Neuronal stem cell (in vitro differentiated cells): ENCODE results near the gene NSF. TPM values are rescaled to one million over a fixed set of nuclear protein-coding genes. Genes with fewer than 3 reads are reported as not detected.
"Not testable (repeated sequence)": the region's sequence is repeated elsewhere in the genome, so short reads cannot be mapped to it uniquely, and the experiment has no call there.

ENCODE experiments used
- DNase-seq: peaks from one replicate; pipeline ENCODE4 v3.0.0-alpha.2; 2013; ENCODE audit warnings: low spot score
- H2AFZ ChIP-seq: one replicate; pipeline ENCODE4 v1.6.1; 2013; ENCODE audit warnings: mild to moderate bottlenecking, low read length, inconsistent platforms
- H2AK5ac ChIP-seq: 2 replicates; pipeline ENCODE4 v1.6.1; 2013; ENCODE audit warnings: low read depth, mild to moderate bottlenecking, inconsistent platforms, low read length, moderate library complexity, mixed read lengths
- H2BK120ac ChIP-seq: 2 replicates; pipeline ENCODE4 v1.6.1; 2013; ENCODE audit warnings: low read depth, mild to moderate bottlenecking, inconsistent platforms, low read length, moderate library complexity, mixed read lengths
- H2BK12ac ChIP-seq: one replicate; pipeline ENCODE4 v1.6.1; 2013; ENCODE audit warnings: low read length, inconsistent platforms
- H2BK15ac ChIP-seq: 2 replicates; pipeline ENCODE4 v1.6.1; 2013; ENCODE audit warnings: mild to moderate bottlenecking, low read length, inconsistent platforms, mixed read lengths
- H2BK5ac ChIP-seq: one replicate; pipeline ENCODE4 v1.6.1; 2013; ENCODE audit warnings: inconsistent platforms, mild to moderate bottlenecking, low read length, moderate library complexity
- H3K14ac ChIP-seq: one replicate; pipeline ENCODE4 v1.6.1; 2013; ENCODE audit warnings: low read length, inconsistent platforms
- H3K18ac ChIP-seq: 2 replicates; pipeline ENCODE4 v1.6.1; 2013; ENCODE audit warnings: low read length, inconsistent platforms
- H3K23ac ChIP-seq: 2 replicates; pipeline ENCODE4 v1.6.1; 2013; ENCODE audit warnings: low read depth, mild to moderate bottlenecking, mixed read lengths, low read length, inconsistent platforms; ENCODE audit not compliant: poor library complexity
- H3K27ac ChIP-seq: replicated peaks from 3 replicates; pipeline ENCODE4 v1.5.1; 2013; ENCODE audit warnings: low read length, inconsistent platforms
- H3K27me3 ChIP-seq, 3 experiments: 2 replicates each; pipeline ENCODE4 v1.6.1; 2013; ENCODE audit warnings: low read length in 3 of 3, mild to moderate bottlenecking in 2 of 3, inconsistent platforms in 1 of 3, low read depth in 1 of 3, mixed read lengths in 1 of 3, moderate library complexity in 1 of 3; ENCODE audit not compliant: control insufficient read depth in 3 of 3, insufficient read depth in 3 of 3
- H3K36me3 ChIP-seq, 2 donors: replicated peaks in 1 of 2; 2 replicates each; pipeline ENCODE4 v1.6.1; 2013; ENCODE audit warnings: low read length in 2 of 2; ENCODE audit not compliant: control insufficient read depth in 2 of 2, insufficient read depth in 2 of 2
- H3K4ac ChIP-seq: 2 replicates; pipeline ENCODE4 v1.6.1; 2013; ENCODE audit warnings: inconsistent platforms, mild to moderate bottlenecking, low read length, moderate library complexity
- H3K4me1 ChIP-seq, 2 donors: 1 replicate in 1 of 2; 2 replicates in 1 of 2; pipeline ENCODE4 v1.6.1; 2013; ENCODE audit warnings: low read length in 2 of 2, low read depth in 1 of 2; ENCODE audit not compliant: control insufficient read depth in 2 of 2, insufficient read depth in 1 of 2
- H3K4me2 ChIP-seq: one replicate; pipeline ENCODE4 v1.6.1; 2013; ENCODE audit warnings: mild to moderate bottlenecking, low read length, inconsistent platforms; ENCODE audit not compliant: insufficient read depth, poor library complexity, severe bottlenecking
- H3K4me3 ChIP-seq, 2 donors: 2 replicates each; pipeline ENCODE4 v1.5.1; 2013; ENCODE audit warnings: low read length in 2 of 2, mild to moderate bottlenecking in 2 of 2, inconsistent platforms in 1 of 2, moderate library complexity in 1 of 2
- H3K79me1 ChIP-seq: one replicate; pipeline ENCODE4 v1.6.1; 2013; ENCODE audit warnings: low read depth, mild to moderate bottlenecking, inconsistent platforms, low read length, moderate library complexity
- H3K9ac ChIP-seq: one replicate; pipeline ENCODE4 v1.6.1; 2013; ENCODE audit warnings: mild to moderate bottlenecking, low read depth, low read length, inconsistent platforms; ENCODE audit not compliant: poor library complexity
- H3K9me3 ChIP-seq, 2 donors: replicated peaks in 1 of 2; 2 replicates each; pipeline versions ENCODE3 to v1.6.1; 2013; ENCODE audit warnings: low read length in 2 of 2, mild to moderate bottlenecking in 2 of 2, inconsistent platforms in 1 of 2, low read depth in 1 of 2, mixed read lengths in 1 of 2, moderate library complexity in 1 of 2; ENCODE audit not compliant: control insufficient read depth in 2 of 2, insufficient read depth in 1 of 2
- H4K8ac ChIP-seq: one replicate; pipeline ENCODE4 v1.6.1; 2013; ENCODE audit warnings: low read depth, mild to moderate bottlenecking, inconsistent platforms, low read length, moderate library complexity
- H4K91ac ChIP-seq: one replicate; pipeline ENCODE4 v1.6.1; 2013; ENCODE audit warnings: low read length, low read depth, mild to moderate bottlenecking, inconsistent platforms; ENCODE audit not compliant: poor library complexity
- WGBS, 2 donors: extraction: QIAGEN DNeasy Blood & Tissue Kit; methylation state at CpG; one replicate each; pipeline ENCODE4 v1.1.7; 2013; ENCODE audit warnings: missing lambda C conversion rate in 2 of 2, mixed read lengths in 1 of 2; ENCODE audit not compliant: insufficient read length in 2 of 2, insufficient replicate concordance in 1 of 2; ENCODE audit errors: extremely low coverage in 2 of 2; 5-methylcytosine and 5-hydroxymethylcytosine counted together
- polyA plus RNA-seq, 2 experiments: library from polyadenylated mRNA; stranded (reverse); fragments of 200-250 nt; gene quantifications; one replicate each; pipeline ENCODE4 v1.2.3, GENCODE V29; 2013

The NSF gene
- polyA plus RNA-seq (2013, experiment 1 of 2): 19.1 TPM
- 18.2 TPM for polyA plus RNA-seq (2013, experiment 2 of 2)

DNA sequence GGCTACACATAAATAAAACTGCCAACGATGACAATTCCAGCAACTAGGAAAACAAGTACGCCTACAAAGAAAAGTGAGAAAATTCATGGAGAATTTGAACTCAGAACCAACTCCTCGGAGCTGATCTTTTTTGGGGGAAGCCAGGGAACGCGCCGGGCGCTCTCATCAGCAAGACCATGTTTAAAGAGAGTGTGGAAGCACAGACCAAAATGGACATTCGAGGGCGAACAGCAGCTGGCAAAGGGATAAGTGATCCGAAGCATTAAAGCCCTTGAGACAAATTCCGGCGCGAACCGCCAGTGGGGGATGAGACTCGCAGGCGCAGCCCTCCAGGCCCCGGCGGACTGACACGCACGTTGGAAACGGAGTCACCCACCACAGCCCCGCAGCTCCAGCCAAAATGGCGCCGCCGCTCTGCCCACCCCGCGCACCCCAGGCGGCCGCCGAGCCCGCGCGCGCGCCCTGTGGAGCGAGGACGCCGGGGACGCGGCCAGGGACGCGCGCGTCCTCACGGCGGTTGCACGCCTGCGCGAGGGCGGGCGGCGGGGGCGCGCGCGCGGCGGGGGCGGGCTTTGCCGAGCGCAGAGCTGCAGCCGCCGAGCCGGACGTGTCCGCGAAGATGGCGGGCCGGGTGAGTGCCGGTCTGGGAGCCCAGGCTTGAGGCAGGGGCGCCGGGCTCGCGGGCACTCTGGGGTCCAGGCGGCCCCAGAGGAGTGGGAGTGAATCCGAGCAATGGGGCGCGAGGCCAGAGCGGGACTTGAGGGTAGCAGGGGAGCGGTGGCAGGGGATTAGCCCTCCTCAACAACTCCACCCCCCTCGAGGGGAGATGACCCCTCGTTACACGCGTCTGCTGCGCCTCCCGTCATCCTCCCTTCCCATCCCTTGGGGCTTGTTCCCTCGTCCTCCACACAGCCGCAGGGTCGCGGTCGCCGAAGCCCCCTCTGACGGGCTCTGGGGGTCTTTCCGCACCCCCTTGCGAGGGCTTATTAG, at the start of gene NSF:
Gene NSF, plus strand, starts transcription at position 513 of the 990 bp plus-strand sequence. Its CDS starts 107 bp downstream, at position 620.
- H2BK12ac ChIP-seq, H3K14ac ChIP-seq, H3K9ac ChIP-seq, H4K8ac ChIP-seq, H2BK120ac ChIP-seq, H3K4ac ChIP-seq, H3K18ac ChIP-seq, H2BK15ac ChIP-seq, H2AFZ ChIP-seq, H4K91ac ChIP-seq, H3K4me2 ChIP-seq, DNase-seq, H3K9me3 ChIP-seq, H3K4me3 ChIP-seq, H3K4me1 ChIP-seq, H3K23ac ChIP-seq, H3K27ac ChIP-seq, H3K36me3 ChIP-seq, H2BK5ac ChIP-seq, H3K79me1 ChIP-seq, H3K27me3 ChIP-seq, H2AK5ac ChIP-seq: not testable (repeated sequence)
- no CpG with 5 or more reads among the region's 95 CpGs for WGBS, 2 donors

DNA sequence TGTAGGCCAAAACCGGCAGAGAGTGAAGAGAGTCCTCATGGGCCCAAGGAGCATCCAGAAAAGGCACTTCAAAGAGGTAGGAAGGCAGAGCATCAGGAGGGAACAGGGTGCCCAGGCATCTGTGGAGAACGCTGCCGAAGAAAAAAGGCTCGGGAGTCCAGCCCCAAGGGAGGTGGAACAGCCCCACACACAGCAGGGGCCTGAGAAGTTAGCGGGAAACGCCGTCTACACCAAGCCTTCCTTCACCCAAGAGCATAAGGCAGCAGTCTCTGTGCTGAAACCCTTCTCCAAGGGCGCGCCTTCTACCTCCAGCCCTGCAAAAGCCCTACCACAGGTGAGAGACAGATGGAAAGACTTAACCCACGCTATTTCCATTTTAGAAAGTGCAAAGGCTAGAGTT, 41.9 kb upstream of the NSF start:
- not testable (repeated sequence) for H3K4me3 ChIP-seq, H2BK12ac ChIP-seq, H3K14ac ChIP-seq, H2AK5ac ChIP-seq, DNase-seq, H3K27me3 ChIP-seq, H3K18ac ChIP-seq, H3K23ac ChIP-seq, H3K4ac ChIP-seq, H2BK15ac ChIP-seq, H4K91ac ChIP-seq, H2AFZ ChIP-seq, H2BK120ac ChIP-seq, H4K8ac ChIP-seq, H3K79me1 ChIP-seq, H3K27ac ChIP-seq, H3K36me3 ChIP-seq, H2BK5ac ChIP-seq, H3K9ac ChIP-seq, H3K4me2 ChIP-seq, H3K4me1 ChIP-seq, H3K9me3 ChIP-seq
- WGBS, 2 donors: no CpG with 5 or more reads among the region's 10 CpGs

DNA sequence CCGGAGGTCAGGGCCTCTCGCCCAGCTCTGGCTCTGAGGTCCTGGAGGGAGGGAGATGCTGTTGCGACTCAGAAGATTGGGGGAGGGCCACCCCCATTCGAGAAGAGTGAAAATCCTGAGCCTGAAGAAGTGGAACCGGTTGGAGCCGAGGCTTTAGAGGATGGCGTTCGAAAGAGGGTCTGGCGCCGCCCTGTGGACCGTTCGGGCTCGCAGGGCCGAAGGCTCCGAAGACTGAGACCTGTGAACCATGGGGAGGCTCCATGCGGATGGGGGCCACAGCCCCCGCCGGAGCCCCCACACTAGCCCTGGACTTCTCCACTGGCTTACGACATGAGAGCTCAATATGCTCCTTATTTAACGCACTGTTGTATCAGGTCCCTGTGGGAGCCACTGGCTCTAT, 31.3 kb upstream of the NSF start:
- H3K23ac ChIP-seq, H2BK5ac ChIP-seq, H2AK5ac ChIP-seq, H3K4me3 ChIP-seq, H3K14ac ChIP-seq, H3K36me3 ChIP-seq, H2BK15ac ChIP-seq, H3K18ac ChIP-seq, DNase-seq, H4K8ac ChIP-seq, H3K27ac ChIP-seq, H2AFZ ChIP-seq, H3K9ac ChIP-seq, H2BK120ac ChIP-seq, H3K4ac ChIP-seq, H3K9me3 ChIP-seq, H4K91ac ChIP-seq, H2BK12ac ChIP-seq, H3K79me1 ChIP-seq, H3K4me2 ChIP-seq, H3K27me3 ChIP-seq, H3K4me1 ChIP-seq: not testable (repeated sequence)
- no CpG with 5 or more reads among the region's 20 CpGs for WGBS, 2 donors

DNA sequence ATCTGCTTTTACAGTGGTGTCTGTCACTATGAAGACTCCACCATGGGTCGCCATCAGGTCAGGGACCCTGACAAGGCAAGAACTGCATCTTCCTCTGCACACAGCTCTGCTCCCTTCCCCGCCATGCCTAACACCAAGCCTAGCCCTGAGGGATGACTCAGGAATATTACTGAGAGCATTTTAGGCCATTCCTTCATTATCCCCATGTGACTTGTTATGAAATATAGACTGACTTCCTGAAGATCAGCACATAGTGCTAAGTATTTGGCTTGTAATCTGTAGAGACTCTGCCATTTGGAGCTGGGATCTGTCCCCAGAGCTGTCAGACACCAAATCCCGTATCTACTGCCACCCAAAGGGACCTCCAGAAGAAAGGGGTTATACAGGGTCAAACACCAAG, 30.4 kb upstream of the NSF start:
- H2BK12ac ChIP-seq, DNase-seq, H3K4me3 ChIP-seq, H3K79me1 ChIP-seq, H4K8ac ChIP-seq, H2AK5ac ChIP-seq, H3K9ac ChIP-seq, H3K23ac ChIP-seq, H3K4me2 ChIP-seq, H3K18ac ChIP-seq, H3K36me3 ChIP-seq, H3K14ac ChIP-seq, H4K91ac ChIP-seq, H2BK15ac ChIP-seq, H3K4me1 ChIP-seq, H2AFZ ChIP-seq, H3K27ac ChIP-seq, H3K27me3 ChIP-seq, H2BK5ac ChIP-seq, H3K4ac ChIP-seq, H3K9me3 ChIP-seq, H2BK120ac ChIP-seq: not testable (repeated sequence)
- WGBS, 2 donors: no CpG with 5 or more reads among the region's 3 CpGs
